ENCODE results near the gene FLOT1.

FLOT1 gene

DNA sequence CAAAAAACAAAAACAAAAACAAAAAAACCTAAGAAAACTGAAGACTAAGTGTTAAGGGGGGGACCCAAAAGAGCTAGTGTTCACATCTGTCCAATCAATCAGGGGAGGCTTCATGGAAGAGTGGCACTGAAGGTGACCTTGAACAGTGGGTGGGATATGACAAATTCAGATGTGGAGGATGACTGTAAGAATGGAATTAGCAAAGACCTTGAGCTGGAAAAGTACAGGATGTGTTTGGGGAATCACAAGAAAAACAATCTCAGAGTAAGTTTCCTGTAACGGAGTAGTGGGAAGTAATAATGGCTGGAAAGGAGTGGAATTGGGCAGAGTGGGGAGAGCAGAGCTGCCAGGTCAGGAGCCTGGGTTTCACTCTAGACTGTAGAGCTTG lies 4.8 kb upstream of the FLOT1 start:
- no CpG with 5 or more reads among the region's 1 CpG for WGBS, 2 donors (ENCODE audit: extremely low coverage in 2 of 2, insufficient read length in 2 of 2, insufficient replicate concordance in 1 of 2)
- Histone ChIP-seq H3K23ac (ENCODE audit: low read depth, low read length, poor library complexity) (no peak overlapping the region), H3K18ac (ENCODE audit: low read length) (no peak overlapping the region), H2AFZ (ENCODE audit: low read length) (no peak overlapping the region), H3K36me3 (replicated peaks in 1 of 2; ENCODE audit: control insufficient read depth in 2 of 2, insufficient read depth in 2 of 2, low read length in 2 of 2) (no peaks in the 10 kb centered on the region), H3K14ac (ENCODE audit: low read length) (no peak overlapping the region), H2BK15ac (ENCODE audit: low read length) (no peak overlapping the region), H3K4me2 (ENCODE audit: insufficient read depth, low read length, poor library complexity, severe bottlenecking) (no peak overlapping the region), H2BK5ac (ENCODE audit: low read length) (no peak overlapping the region), H3K4me1 (ENCODE audit: control insufficient read depth in 2 of 2, insufficient read depth in 1 of 2, low read depth in 1 of 2, low read length in 2 of 2) (peaks cover 0 to 8% of the 10 kb centered on the region in 2 donors), H2AK5ac (ENCODE audit: low read depth, low read length) (no peak overlapping the region), H3K27ac (replicated peaks; ENCODE audit: low read length) (no peak overlapping the region), H3K79me1 (ENCODE audit: low read depth, low read length) (no peaks in the 10 kb centered on the region), H3K9ac (ENCODE audit: low read depth, low read length, poor library complexity) (no peak overlapping the region), H3K27me3 (ENCODE audit: control insufficient read depth in 3 of 3, insufficient read depth in 3 of 3, low read depth in 1 of 3, low read length in 3 of 3) (peaks cover 0 to 13% (median 2%) of the 10 kb centered on the region in 3 experiments), H2BK12ac (ENCODE audit: low read length) (no peak overlapping the region), H4K91ac (ENCODE audit: low read depth, low read length, poor library complexity) (no peak overlapping the region), H3K4me3 (ENCODE audit: low read length in 2 of 2) (no peak overlapping the region), H4K8ac (ENCODE audit: low read depth, low read length) (no peak overlapping the region), H3K4ac (ENCODE audit: low read length) (no peak overlapping the region), H2BK120ac (ENCODE audit: low read depth, low read length) (no peak overlapping the region), H3K9me3 (replicated peaks in 1 of 2; ENCODE audit: control insufficient read depth in 2 of 2, insufficient read depth in 1 of 2, low read depth in 1 of 2, low read length in 2 of 2) (peaks cover 0 to 2% of the 10 kb centered on the region in 2 donors)
- DNase-seq (ENCODE audit: low spot score): no peak

DNA sequence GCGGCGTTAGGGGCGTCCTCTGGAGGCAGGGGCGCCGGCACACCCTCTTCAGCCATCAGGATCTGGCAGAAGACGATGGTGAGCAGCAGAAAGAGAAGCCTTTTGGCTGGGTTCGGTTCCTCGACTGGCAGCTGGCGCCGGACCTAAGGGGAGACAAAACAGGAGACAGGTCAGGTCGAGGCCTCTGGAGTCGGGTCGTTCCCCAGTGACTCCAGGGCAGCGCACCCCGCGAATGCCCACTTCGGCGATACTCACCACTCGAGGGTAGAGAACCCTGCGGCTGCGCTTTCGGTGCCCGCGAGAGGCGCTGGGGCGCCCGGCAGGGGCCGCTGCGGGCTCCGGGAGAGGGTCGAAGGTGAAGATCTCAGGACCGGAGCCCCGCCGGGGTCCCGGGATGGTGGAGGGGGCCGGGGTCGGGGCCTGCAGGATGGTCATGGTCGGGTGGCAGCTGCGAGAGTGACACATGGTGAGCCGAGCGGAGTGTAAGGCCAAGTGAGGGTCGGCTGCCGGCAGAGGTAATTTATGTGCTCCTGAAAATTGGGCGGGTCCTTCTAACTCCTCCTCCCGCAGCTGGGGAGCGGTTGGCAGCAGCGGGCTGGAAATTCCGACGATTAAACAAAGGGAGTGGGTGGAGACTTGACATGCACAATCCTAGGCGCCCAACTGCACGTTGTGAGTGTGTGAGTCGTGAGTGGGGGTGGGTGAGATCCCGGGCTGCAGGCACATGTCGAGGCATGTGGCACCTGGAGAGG lies 1.7 kb upstream of the FLOT1 start, which contains the start of gene IER3:
TSS of gene IER3 (minus strand) at position 494 of the 752 bp plus-strand sequence. CDS start at position 465, 29 bp downstream.
- H3K4ac ChIP-seq (ENCODE audit: low read length): no peak within 1 kb of the TSS
- peaks cover 10 to 15% of the 10 kb centered on the region in 2 donors for H3K4me1 ChIP-seq (ENCODE audit: control insufficient read depth in 2 of 2, insufficient read depth in 1 of 2, low read depth in 1 of 2, low read length in 2 of 2)
- no peak within 1 kb of the TSS for H4K91ac ChIP-seq (ENCODE audit: low read depth, low read length, poor library complexity)
- H2BK5ac ChIP-seq (ENCODE audit: low read length): peak within 1 kb of the TSS; percentile 62
- H2BK120ac ChIP-seq (ENCODE audit: low read depth, low read length): no peak within 1 kb of the TSS
- H2BK15ac ChIP-seq (ENCODE audit: low read length): peak within 1 kb of the TSS; percentile 81
- peaks cover 0 to 13% (median 2%) of the 10 kb centered on the region in 3 experiments for H3K27me3 ChIP-seq (ENCODE audit: control insufficient read depth in 3 of 3, insufficient read depth in 3 of 3, low read depth in 1 of 3, low read length in 3 of 3)
- peaks cover 4% of the 10 kb centered on the region for H3K79me1 ChIP-seq (ENCODE audit: low read depth, low read length)
- H3K14ac ChIP-seq (ENCODE audit: low read length): no peak within 1 kb of the TSS
- peak within 1 kb of the TSS; percentile 80 for H2AFZ ChIP-seq (ENCODE audit: low read length)
- peak within 1 kb of the TSS; percentile 90 to 99 for H3K4me3 ChIP-seq (ENCODE audit: low read length in 2 of 2)
- DNase-seq (ENCODE audit: low spot score): peak; percentile 70
- H2AK5ac ChIP-seq (ENCODE audit: low read depth, low read length): peak within 1 kb of the TSS; percentile 88
- H3K23ac ChIP-seq (ENCODE audit: low read depth, low read length, poor library complexity): peak within 1 kb of the TSS; percentile 100
- H3K27ac ChIP-seq (replicated peaks; ENCODE audit: low read length): no peak within 1 kb of the TSS
- H2BK12ac ChIP-seq (ENCODE audit: low read length): no peak within 1 kb of the TSS
- peak within 1 kb of the TSS; percentile 68 for H3K9ac ChIP-seq (ENCODE audit: low read depth, low read length, poor library complexity)
- peak within 1 kb of the TSS; percentile 82 for H3K18ac ChIP-seq (ENCODE audit: low read length)
- WGBS, 2 donors (ENCODE audit: extremely low coverage in 2 of 2, insufficient read length in 2 of 2, insufficient replicate concordance in 1 of 2): no CpG with 5 or more reads among the region's 54 CpGs
- H4K8ac ChIP-seq (ENCODE audit: low read depth, low read length): no peak within 1 kb of the TSS
- H3K4me2 ChIP-seq (ENCODE audit: insufficient read depth, low read length, poor library complexity, severe bottlenecking): peak within 1 kb of the TSS; percentile 79
- H3K36me3 ChIP-seq (replicated peaks in 1 of 2; ENCODE audit: control insufficient read depth in 2 of 2, insufficient read depth in 2 of 2, low read length in 2 of 2): peaks cover 12 to 25% of the 10 kb centered on the region in 2 donors
- no peaks in the 10 kb centered on the region for H3K9me3 ChIP-seq (replicated peaks in 1 of 2; ENCODE audit: control insufficient read depth in 2 of 2, insufficient read depth in 1 of 2, low read depth in 1 of 2, low read length in 2 of 2)

DNA sequence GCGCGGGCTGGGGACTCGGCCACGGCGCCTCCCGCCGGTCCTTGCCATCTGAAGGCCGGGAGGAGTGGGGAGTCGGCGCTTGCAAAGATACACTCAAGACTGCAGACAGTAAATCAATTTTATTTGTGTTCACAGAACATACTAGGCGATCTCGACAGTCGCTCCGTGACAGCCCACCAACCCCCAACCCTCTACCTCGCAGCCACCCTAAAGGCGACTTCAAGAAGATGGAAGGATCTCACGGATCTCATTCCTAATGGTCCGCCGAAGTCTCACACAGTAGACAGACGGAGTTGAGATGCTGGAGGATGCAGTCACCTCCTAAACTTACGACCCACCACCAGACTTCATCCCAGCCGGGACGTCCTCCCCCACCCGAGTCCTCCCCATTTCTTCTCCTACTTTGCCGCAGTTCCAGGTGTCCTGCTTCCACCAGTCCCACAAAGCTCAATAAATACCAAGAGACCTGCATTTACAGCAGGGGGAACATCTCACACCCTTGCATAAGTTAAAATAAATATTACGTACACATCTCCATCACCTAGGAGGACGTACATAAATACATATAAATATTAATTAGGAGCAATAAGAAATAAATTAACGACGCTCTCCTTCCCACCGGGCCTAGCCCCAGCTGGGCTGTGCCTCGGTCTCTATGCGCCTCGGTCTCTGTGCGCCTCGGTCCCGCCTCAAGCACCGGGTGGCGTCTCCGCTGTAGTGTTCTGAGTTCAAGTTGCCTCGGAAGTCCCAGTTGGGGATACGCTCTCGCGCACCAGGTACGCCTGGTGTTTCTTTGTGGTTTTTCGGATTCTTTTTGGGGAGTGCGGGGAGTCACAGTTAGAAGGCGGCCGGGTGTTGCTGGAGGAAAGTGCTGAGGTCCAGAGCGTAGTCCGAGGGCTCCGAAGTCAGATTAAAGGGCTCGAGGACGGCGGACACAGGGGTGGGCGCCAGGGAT lies 889 bp upstream of the FLOT1 start:
- Histone ChIP-seq H3K79me1 (ENCODE audit: low read depth, low read length) (peaks cover 4% of the 10 kb centered on the region), H2AK5ac (ENCODE audit: low read depth, low read length) (peak overlapping the region; percentile 88), H4K8ac (ENCODE audit: low read depth, low read length) (no peak overlapping the region), H3K27ac (replicated peaks; ENCODE audit: low read length) (no peak overlapping the region), H2BK12ac (ENCODE audit: low read length) (no peak overlapping the region), H4K91ac (ENCODE audit: low read depth, low read length, poor library complexity) (no peak overlapping the region), H3K18ac (ENCODE audit: low read length) (peak overlapping the region; percentile 90), H3K9me3 (replicated peaks in 1 of 2; ENCODE audit: control insufficient read depth in 2 of 2, insufficient read depth in 1 of 2, low read depth in 1 of 2, low read length in 2 of 2) (no peaks in the 10 kb centered on the region), H3K23ac (ENCODE audit: low read depth, low read length, poor library complexity) (peak overlapping the region; percentile 100), H2BK120ac (ENCODE audit: low read depth, low read length) (no peak overlapping the region), H3K9ac (ENCODE audit: low read depth, low read length, poor library complexity) (peak overlapping the region; percentile 92), H2BK5ac (ENCODE audit: low read length) (peak overlapping the region; percentile 62), H3K4me1 (ENCODE audit: control insufficient read depth in 2 of 2, insufficient read depth in 1 of 2, low read depth in 1 of 2, low read length in 2 of 2) (peaks cover 10 to 14% of the 10 kb centered on the region in 2 donors), H3K4me3 (ENCODE audit: low read length in 2 of 2) (peak overlapping the region; percentile 90 to 99), H2AFZ (ENCODE audit: low read length) (peak overlapping the region; percentile 83), H3K4me2 (ENCODE audit: insufficient read depth, low read length, poor library complexity, severe bottlenecking) (peak overlapping the region; percentile 79), H3K36me3 (replicated peaks in 1 of 2; ENCODE audit: control insufficient read depth in 2 of 2, insufficient read depth in 2 of 2, low read length in 2 of 2) (peaks cover 18 to 34% of the 10 kb centered on the region in 2 donors), H2BK15ac (ENCODE audit: low read length) (peak overlapping the region; percentile 81), H3K27me3 (ENCODE audit: control insufficient read depth in 3 of 3, insufficient read depth in 3 of 3, low read depth in 1 of 3, low read length in 3 of 3) (peaks cover 0 to 13% (median 2%) of the 10 kb centered on the region in 3 experiments), H3K4ac (ENCODE audit: low read length) (no peak overlapping the region), H3K14ac (ENCODE audit: low read length) (no peak overlapping the region)
- no CpG with 5 or more reads among the region's 55 CpGs for WGBS, 2 donors (ENCODE audit: extremely low coverage in 2 of 2, insufficient read length in 2 of 2, insufficient replicate concordance in 1 of 2)
- DNase-seq (ENCODE audit: low spot score): no peak
